GM18499 (cell line): ENCODE data around the gene PIKFYVE.
"Not testable (repeated sequence)": the region's sequence is repeated elsewhere in the genome, so short reads cannot be mapped to it uniquely, and the experiment has no call there.

Experiments used
- ATAC-seq: cut with Tn5 transposase; IDR thresholded peaks from one replicate; pipeline ENCODE4 v1.9.1; 2021; ENCODE audit warnings: moderate number of reproducible peaks; ENCODE audit not compliant: insufficient read depth, unreplicated experiment

PIKFYVE gene

DNA sequence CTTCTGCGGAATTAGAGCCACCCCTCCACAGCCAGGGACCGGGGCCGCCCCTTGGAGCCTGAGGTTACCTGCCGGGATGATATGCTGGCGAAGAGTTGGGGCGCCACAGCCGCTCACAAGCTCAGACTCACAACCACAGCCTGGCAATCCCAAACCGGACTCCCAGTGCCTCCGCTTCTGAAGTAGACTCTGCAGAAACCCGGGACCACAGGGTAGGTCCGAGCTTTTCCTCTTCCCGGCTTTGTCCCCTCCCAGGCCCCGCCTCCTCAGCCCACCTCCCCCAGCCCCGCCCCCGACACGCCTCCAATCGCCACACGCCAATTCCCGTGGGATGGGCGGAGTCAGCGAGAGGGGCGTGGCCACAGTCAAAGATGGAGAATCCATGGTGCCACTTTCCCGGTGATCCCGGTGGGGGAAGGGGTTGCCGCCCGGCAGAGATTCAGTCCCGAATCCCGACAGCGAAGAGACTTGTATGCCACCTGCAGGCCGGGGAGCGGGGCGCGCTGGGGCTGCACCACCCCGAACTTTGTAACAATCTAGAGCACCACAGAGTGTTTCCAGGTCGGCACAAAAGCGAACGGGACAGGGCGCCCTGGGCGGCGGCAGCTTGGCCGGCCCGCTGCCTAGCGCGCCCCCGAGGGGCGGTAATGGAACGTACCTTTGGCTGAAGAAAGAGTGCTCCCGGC lies 11.0 kb upstream of the PIKFYVE start, which contains the start of gene IDH1:
IDH1 (minus strand) TSS at position 201 of the 686 bp plus-strand sequence. CDS start 3,520 bp downstream, outside the sequence.
- peak; percentile 52 for ATAC-seq

DNA sequence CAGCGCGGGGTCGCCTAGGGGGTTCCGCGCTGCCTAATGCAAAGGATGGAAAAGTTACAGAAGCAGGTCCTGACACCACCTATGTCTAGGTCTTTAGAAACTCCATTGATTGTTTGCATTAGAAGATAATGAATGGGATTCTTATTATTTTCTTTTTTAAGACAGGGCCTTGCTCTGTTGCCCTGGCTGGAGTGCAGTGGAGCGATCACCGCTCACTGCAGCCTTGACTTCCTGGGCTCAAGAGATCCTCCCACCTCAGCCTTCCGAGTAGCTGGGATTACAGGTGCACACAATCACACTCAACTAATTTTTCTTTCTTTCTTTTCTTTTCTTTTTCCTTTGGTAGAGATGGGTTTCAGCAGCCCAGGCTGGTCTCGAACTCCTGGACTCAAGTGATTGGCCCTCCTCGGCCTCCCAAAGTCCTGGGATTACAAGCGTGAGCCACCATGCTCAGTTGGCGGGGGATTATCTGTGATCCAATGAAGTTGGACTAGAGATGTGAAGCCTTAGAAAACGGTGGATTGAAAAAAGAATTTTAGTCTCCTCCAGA lies 10.4 kb upstream of the PIKFYVE start:
- peak; percentile 18 for ATAC-seq

DNA sequence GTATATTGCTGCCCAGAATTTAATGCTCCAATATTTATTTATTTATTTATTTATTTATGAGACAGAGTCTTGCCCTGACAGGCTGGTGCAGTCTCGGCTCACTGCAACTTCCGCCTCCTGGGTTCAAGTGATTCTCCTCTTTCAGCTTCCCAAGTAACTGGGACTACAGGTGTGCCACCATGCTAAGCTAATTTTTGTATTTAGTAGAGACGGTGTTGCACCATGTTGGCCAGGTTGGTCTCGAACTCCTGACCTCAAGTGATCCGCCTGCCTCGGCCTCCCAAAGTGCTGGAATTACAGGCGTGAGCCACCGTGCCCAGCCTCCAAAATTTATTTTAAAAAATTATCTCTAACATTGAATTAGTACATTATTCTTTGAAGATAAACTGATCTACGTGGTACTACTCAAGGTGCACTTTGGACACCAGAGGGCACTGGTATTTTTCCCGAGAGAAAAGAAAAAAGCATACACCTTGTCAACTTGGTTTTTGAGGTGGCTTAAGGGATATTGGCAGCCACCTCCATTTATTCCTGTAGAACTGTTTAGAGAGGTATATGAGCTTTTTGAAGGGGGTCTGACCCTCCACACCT lies 9.8 kb upstream of the PIKFYVE start:
- no peak for ATAC-seq

DNA sequence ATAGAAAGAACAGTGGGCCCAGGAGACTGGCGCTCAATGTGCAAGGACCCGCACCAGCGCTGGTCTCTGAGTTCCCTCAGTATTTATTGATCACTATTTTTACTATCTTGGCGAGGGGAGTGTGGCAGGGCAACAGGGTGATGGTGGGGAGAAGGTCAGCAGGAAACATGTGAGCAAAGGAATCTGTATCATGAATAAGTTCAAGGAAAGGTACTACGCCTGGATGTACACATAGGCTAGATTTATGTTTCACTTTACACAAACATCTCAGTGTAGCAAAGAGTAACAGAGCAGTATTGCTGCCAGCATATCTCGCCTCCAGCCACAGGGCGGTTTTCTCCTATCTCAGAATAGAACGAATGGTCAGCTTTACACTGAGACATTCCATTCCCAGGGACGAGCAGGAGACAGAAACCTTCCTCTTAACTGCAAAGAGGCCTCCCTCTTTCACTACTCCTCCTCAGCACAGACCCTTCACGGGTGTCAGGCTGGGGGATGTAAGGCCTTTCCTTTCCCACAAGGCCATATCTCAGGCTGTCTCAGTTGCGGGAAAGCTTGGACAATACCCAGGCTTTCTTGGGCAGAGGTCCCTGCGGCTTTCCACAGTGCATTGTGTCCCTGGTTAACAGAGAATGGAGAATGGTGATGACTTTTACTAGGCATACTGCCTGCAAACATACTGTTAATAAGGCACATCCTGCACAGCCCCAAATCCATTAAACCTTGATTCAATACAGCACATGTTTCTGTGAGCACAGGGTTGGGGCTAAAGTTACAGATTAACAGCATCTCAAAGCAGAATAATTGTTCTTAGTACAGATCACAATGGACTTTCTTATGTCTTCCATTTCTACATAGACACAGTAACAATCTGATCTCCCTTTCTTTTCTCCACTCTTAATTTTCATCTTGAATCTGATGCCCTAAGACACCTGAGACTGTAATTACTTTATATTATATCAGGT lies 8.9 kb upstream of the PIKFYVE start:
- ATAC-seq = not testable (repeated sequence)

DNA sequence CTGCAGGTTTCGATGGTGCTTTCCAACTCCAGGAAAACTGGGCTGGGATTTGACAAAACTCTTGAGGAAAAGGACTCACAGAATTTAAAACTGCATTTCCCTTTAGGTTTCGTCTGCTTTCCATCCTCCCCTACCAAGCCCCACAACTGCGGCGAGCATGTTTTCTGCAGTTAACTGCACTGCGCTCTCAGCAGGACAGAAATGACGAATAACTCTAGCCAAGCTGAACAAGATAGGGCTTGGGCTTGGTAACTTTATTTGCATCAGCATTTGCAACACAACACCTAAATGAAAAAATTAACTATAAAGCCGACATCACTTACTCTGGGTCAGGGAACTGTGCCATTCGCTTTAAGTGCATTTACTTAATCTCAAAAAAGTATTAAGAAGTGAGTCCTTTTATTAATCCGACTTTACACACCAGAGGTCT lies 669 bp upstream of the PIKFYVE start:
- ATAC-seq = peak; percentile 37

DNA sequence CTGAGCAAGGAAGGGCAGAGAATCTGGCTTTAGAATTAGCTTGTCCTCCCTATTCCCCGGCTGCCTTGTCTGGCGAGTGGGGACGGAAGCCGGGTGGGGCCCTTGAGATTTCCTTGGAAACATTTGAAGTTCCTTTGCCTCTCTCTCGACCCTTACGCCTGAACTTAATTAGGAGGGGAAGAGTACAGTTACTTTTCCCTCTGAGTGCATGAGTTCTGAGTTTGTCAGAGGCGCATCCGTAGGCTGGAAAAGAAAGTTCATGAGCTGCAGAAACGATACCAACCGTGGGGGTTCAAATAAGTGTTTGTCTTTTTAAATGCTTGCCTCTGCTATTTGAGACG lies 468 bp downstream of the PIKFYVE start:
- peak; percentile 4 for ATAC-seq

DNA sequence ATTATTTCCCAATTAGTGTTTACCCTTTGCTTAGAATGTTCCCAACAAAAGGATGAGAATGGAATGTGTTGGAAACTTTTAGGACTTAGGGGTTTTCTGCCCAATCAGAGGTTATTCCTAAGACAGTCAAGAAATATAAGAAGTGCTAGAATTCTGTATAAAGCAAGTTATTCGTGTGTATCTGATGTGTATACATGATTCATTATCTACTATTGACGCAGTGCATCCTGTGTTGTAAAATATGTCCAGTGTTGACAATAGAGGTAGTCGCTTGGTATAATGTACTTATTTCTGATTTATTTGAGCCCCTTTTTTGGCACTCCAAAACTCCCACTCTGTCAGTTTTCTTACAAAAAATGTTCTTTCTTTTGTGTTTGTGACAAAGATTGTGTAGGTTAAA lies 881 bp downstream of the PIKFYVE start:
- no peak for ATAC-seq

DNA sequence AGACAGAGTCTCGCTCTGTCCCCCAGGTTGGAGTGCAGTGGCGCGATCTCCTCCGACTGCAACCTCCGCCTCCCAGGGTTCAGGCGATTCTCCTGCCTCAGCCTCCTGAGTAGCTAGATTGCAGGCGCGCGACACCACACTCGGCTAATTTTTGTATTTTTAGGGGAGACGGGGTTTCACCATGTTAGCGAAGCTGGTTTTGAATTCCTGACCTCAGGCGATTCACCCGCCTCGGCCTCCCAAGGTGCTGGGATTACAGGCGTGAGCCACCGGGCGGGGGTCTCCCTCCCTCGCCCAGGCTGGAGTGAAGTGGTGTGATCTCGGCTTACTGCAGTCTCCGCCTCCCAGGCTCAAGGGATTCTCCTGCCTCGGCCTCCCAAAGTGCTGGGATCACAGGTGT lies 1.5 kb downstream of the PIKFYVE start:
- ATAC-seq = not testable (repeated sequence)

DNA sequence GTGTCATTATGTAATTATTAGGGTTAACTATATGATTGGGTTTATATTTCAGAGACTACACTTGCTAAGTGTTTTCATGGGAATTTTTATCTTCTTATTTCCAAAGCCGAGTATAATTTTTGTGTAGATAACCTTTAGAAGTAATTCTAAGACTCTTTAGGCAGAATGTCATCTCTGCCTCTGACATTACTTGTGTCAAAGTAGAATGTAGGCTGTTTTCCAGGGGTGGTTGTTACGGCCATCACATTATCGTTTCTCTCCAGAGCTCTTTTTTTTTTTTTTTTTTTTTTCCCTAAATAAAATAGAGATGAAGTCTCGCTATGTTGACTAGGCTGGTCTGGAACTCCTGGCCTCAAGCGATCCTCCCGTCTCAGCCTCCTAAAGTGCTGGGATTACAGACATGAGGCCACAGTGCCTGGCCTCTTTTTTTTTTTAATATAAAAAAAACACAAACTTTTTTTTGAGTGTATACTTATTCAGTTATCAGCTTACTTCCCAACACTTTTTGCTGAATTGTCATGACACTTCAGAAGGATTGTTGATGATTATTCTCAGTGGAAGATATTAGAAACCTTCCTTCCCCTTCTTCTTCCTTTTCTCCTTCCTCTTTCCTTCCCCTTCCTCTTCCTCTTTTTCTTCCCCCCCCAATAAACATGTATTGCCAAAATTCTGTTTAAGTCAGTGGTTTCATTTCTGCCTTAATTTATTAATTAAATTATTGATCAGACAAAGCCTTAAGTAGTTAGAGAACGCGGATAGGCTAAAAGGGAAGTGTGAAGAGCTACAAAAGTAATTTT lies 2.3 kb downstream of the PIKFYVE start:
- ATAC-seq = no peak

DNA sequence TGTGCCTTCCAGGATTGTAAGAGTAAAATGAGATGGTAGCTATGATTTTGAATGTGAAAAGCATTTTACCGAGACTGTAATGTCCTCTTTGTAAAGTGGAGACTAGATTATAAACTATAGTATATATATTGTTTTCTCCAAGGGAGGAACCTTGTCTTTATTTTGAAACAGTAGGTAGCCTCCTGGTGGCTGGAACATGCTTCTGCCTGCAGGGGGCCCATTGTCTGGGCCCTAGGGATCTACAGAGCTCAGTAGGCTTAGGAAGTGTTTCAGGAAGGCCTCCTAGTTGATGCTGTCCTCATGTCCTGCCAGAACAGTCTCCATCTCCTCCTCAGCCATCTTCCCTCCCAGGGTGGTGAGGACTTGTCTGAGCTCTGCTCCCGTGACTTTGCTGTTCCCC lies 3.0 kb downstream of the PIKFYVE start:
- ATAC-seq = no peak

DNA sequence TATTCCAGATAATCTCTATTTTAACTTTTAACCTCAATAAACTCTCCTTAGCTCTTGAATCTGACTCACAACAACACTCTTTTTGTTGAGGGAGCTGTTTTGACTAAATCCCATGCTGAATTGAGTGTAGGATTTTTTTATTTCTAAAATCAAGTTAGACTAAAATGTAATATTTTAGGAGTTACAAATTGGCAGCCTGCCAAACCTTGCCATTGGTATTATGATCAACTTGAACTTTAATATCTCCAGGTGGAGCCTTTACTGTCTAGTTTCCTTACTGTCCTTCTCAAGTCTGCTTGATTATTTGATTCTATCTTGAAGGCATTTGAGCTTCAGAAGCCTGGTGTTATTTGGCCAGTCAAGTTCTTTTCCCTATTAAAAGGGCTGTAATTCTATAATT lies 8.7 kb downstream of the PIKFYVE start:
- no peak for ATAC-seq

DNA sequence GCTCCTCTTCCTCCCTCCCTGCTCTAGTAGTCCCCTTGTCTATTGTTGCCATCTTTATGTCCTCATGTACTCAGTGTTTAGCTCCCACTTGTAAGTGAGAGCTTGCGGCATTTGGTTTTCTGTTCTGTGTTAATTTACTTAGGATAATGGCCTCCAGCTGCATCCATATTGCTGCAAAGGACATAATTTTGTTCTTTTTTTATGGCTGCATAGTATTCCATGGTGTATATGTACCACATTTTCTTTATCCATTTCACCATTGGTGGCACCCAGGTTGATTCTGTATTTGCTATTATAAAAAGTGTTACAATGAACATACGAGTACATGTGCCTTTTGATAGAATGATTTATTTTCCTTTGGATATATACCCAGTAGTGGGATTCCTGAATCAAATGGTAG lies 12.5 kb downstream of the PIKFYVE start:
- ATAC-seq = no peak

DNA sequence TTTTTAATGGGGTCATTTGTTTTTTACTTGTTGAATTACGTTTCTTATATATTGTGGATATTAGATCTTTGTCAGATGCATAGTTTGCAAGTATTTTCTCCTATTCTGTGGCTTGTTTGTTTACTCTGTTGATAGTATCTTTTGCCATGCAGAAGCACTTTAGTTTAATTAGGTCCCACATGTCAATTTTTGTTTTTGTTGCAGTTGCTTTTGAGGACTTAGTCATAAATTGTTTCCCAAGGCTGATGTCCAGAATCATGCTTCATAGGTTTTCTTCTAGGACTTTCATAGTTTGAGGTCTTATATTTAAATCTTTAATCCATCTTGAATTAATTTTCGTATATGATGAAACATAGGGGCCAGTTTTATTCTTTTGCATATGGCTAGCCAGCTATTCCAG lies 13.2 kb downstream of the PIKFYVE start:
- no peak for ATAC-seq

DNA sequence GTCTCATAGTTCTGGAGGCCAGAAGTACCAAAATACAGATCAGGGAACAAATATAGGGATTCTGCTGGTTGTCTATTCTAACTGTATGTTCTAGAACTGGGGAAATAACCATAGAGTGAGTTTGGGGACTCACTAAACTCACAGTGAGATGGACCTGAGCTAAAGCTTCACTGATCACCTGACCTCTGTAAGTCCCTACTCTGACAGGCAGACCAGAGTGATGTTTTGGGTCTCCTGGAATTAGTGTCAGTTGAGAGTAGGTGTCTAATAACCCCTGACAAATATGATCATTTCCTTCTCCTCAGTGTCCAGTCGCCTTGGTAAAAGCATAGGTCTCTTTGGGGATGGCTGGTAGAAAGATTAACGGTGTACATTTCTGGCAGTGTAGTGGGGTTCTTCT lies 14.2 kb downstream of the PIKFYVE start:
- ATAC-seq = no peak

DNA sequence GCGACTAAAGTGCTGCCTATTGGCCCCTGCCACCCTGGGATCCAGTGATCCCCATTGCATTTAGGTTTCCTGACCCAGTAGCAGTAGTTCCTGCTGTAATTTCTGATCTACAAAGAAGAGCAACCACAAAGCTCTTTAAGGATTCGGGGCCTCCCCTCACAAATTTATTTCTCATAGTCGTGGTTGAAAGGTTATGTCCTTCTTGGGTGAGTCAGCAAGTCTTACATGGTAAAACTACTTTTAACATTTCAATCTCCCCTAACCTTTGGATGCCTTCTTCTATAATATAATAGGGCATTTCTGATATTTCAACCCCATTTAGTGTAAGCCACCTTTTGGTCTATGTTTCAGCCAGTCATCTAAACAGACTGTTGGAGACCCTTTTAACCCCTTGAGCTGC lies 14.9 kb downstream of the PIKFYVE start:
- no peak for ATAC-seq

DNA sequence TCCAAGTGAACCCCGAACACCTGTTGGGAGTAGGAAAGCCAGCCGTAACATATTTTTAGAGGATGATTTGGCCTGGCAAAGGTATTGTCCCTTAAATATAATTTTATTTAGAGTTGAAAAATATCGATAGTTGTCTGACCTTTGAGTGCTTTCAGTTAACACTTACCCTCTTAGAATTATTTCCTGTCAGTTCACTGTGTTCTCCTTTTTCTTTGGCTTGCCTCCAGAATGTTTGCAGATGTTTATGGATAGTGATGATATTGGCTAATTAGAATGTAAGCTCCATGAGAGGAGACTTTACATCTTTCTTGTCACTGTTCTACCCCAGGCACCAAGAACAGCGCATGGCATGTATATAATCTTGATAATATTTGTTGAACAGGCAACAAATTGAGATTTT lies 19.8 kb downstream of the PIKFYVE start:
- no peak for ATAC-seq

DNA sequence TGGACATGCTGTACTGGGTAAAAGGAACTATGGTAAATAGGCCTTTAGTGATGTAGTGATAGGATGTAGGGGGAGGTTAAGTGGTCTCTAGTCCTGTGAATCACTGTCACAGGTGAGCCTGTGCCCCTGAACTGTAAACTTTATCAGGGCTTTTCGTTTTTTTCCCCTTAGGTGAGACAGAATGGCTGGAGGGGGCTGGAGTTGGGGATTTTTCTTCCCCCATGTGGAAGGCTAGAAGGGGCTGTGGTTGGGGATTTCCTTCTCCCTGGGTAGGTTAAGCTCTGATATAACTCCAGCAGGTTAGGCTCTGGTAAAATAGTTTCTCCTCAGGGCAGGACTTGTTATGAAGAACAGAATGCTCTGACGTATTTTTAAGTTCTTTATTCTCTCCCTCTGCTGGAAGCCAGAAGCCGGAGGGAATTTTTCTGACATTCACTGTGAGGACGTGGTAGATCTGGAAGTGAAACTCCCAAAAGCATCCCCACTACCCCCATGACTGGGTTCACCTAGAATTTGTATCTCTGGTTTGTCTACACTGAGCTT lies 28.5 kb downstream of the PIKFYVE start:
- ATAC-seq = no peak

DNA sequence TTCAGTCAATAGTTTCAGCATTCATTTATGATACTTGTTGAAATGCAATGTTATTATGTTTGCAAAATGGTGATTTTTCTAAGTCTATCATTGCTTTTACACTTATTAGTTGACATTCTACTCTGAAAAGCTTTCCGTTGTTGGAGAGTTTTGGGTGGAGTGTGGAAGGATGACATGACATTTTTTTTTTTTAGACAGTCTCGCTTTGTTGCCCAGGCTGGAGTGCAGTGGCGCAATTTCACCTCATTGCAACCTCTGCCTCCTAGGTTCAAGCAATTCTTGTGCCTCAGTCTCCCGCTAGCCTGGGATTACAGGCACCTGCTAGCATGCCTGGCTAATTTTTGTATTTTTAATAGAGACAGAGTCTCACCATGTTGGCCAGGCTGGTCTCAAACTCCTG lies 29.8 kb downstream of the PIKFYVE start:
- no peak for ATAC-seq

DNA sequence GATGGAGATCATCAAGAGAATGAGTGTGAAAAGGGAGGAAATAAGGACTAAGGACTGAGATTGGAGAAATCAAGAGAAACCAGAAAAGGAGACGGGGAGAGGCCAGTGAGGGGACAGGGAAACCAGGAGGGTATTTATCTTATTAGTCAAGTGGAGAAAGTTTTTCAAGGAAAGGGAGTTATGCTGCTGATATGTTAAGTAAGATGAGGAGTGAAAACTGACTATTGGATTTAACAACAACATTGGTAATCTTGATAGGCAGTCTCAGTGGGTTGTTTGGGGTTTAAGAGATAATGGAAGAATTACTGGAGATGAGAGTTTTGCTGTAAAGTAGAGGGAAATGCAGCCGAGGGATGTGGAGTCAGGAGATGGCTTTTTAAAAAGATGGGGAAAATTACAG lies 30.6 kb downstream of the PIKFYVE start:
- ATAC-seq = no peak

DNA sequence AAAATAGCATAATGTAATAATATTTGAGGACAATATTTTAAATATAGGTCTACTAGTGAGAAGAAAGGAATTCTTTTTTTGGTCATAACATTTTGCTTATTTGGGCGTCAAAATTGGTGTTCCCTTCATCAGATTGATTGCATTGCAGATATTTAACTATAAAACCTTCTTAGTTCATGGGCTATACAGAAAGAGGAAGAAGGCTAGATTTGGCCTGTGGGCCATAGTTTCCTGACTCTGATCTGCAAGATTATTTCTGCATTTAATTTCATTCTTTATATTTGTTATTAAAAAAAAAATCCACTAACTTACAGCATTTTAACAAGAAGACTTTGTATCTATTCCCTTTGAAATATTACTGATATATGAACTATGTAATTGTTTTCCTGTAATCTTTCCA lies 31.9 kb downstream of the PIKFYVE start:
- ATAC-seq = no peak
